Left lung (tissue), 10 donors: ENCODE results near the gene TCHP. TPM values are rescaled to one million over a fixed set of nuclear protein-coding genes. Genes with fewer than 3 reads are reported as not detected.

Experiments used
- ATAC-seq: fragments of 200-7000 bp; cut with Tn5 transposase; one replicate; pipeline ENCODE4 v1.9.1; 2020; ENCODE audit warnings: moderate library complexity
- DNase-seq, 4 donors: peaks; one replicate each; pipeline ENCODE4 v3.0.0-alpha.2; 2013 to 2020
- H3K27ac ChIP-seq, 2 donors: fragments of 200-600 bp; sonication (generic) in 1 of 2; one replicate each; pipeline versions ENCODE4 v1.5.0 to v1.8.0; 2020 to 2021
- H3K27me3 ChIP-seq, 2 donors: fragments of 200-600 bp; sonication (generic) in 1 of 2; one replicate each; pipeline versions ENCODE4 v1.5.0 to v1.8.0; 2020 to 2021
- H3K36me3 ChIP-seq, 2 donors: fragments of 200-600 bp; sonication (generic) in 1 of 2; one replicate each; pipeline versions ENCODE4 v1.5.0 to v1.8.0; 2020 to 2021
- H3K4me1 ChIP-seq, 2 donors: fragments of 200-600 bp; one replicate each; pipeline ENCODE4 v1.8.0; 2021
- H3K4me3 ChIP-seq, 2 donors: fragments of 200-600 bp; sonication (generic) in 1 of 2; one replicate each; pipeline versions ENCODE4 v1.5.0 to v1.8.0; 2020 to 2021; ENCODE audit warnings: mild to moderate bottlenecking in 1 of 2
- H3K9me3 ChIP-seq, 2 donors: fragments of 200-600 bp; sonication (generic) in 1 of 2; one replicate each; pipeline versions ENCODE4 v1.5.0 to v1.8.0; 2020 to 2021
- CTCF ChIP-seq, 2 donors: fragments of 200-600 bp; sonication (generic) in 1 of 2; IDR thresholded peaks; one replicate each; pipeline versions ENCODE4 v1.5.0 to v1.8.0; 2021; ENCODE audit warnings: antibody characterized with exemption in 2 of 2
- intact Hi-C, 2 donors: fragments of 100-400 bp; cut with DNase I; formaldehyde crosslinking; loops; one replicate each; pipeline versions ENCODE4 v1.11.2 to v1.14.2; 2022
- polyA plus RNA-seq, 6 donors: library from polyadenylated mRNA; unstranded; fragments of 120-200 nt; gene quantifications; one replicate each; pipeline ENCODE4 v1.2.1, GENCODE V29; 2013; ENCODE audit not compliant: insufficient read length in 6 of 6
- total RNA-seq, 2 donors: library from RNA; stranded (reverse); fragmentation: NEBNext Ultra II Directional; extraction: Animal tissue kit (Norgen Biotek cat#: 25700); gene quantifications; one replicate each; pipeline ENCODE4 v1.2.1, GENCODE V29; 2021
- donor health status: DM: no; HTN: yes; CAD: no.
- donor health status: DM: no; HTN: no; CAD: no.

The TCHP gene
- total and polyA plus RNA-seq, 8 donors, result 15.4 to 27.3 (median 23.9) TPM

GRCh38 chr12:109940339-109940923, 40.4 kb downstream of the TCHP start:
- intact Hi-C loops, result no loop called here
- H3K4me1 ChIP-seq, result no peaks in the 10 kb centered on the region
- ATAC-seq (no peak), DNase-seq (no peak)
- peaks cover 0 to 82% of the 10 kb centered on the region in 2 donors for H3K36me3 ChIP-seq
- no peak overlapping the region for H3K27ac ChIP-seq
- no peaks in the 10 kb centered on the region for H3K27me3 ChIP-seq
- no peak overlapping the region for H3K4me3 ChIP-seq
- no peak for TF ChIP-seq CTCF (IDR thresholded peaks at IDR 0.05)
- H3K9me3 ChIP-seq, result no peaks in the 10 kb centered on the region

- DNase-seq (no peak), ATAC-seq (no peak)
- no peak for TF ChIP-seq CTCF (IDR thresholded peaks at IDR 0.05)
- no peaks in the 10 kb centered on the region for H3K9me3 ChIP-seq
- H3K4me1 ChIP-seq, result peaks cover 0 to 29% of the 10 kb centered on the region in 2 donors
- H3K27me3 ChIP-seq, result no peaks in the 10 kb centered on the region
- no peak overlapping the region for H3K27ac ChIP-seq
- no peak overlapping the region for H3K4me3 ChIP-seq
- peaks cover 0 to 70% of the 10 kb centered on the region in 2 donors for H3K36me3 ChIP-seq
- intact Hi-C loops, result no loop called here
Measured at GRCh38 chr12:109943811-109944210, 43.7 kb downstream of the TCHP start.

GRCh38 chr12:109944561-109945359, 44.7 kb downstream of the TCHP start:
- Histone ChIP-seq H3K27me3 (no peaks in the 10 kb centered on the region), H3K36me3 (peaks cover 2 to 73% of the 10 kb centered on the region in 2 donors), H3K4me3 (no peak overlapping the region), H3K9me3 (no peaks in the 10 kb centered on the region), H3K27ac (peak overlapping the region in 1 of 2 donors; percentile 14), H3K4me1 (peaks cover 4 to 29% of the 10 kb centered on the region in 2 donors)
- TF ChIP-seq CTCF (IDR thresholded peaks at IDR 0.05), result no peak
- ATAC-seq, result no peak
- intact Hi-C loops, result no loop called here
- DNase-seq, result peak in 1 of 4 donors; percentile 36

DNA sequence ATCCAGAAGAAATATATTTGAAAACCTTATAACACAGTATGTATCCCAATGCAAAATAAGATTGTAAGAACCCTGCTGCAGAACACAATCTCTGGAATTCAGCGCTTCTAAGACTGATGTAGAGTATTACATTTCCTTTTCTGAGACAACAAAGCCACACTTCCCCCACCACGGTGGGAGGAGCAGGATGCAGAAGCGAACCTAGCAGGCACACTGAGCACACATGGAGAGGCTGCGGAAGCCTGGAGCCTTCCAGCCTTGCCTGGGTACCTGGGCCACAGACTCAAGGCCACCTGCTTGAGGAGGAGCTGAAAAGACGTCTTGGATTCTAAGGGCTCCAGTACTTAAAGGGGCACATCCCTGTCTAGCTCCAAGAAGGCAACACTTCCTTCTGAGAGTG, 46.4 kb downstream of the TCHP start:
- ATAC-seq (no peak), DNase-seq (no peak)
- Histone ChIP-seq H3K27ac (peak overlapping the region; percentile 47 to 50), H3K4me3 (no peak overlapping the region), H3K27me3 (no peaks in the 10 kb centered on the region), H3K9me3 (no peaks in the 10 kb centered on the region), H3K36me3 (peaks cover 2 to 82% of the 10 kb centered on the region in 2 donors), H3K4me1 (peaks cover 4 to 29% of the 10 kb centered on the region in 2 donors)
- no peak for TF ChIP-seq CTCF (IDR thresholded peaks at IDR 0.05)
- intact Hi-C loops, result no loop called here

GRCh38 chr12:109946913-109947312, 46.8 kb downstream of the TCHP start:
- Histone ChIP-seq H3K36me3 (peaks cover 2 to 86% of the 10 kb centered on the region in 2 donors), H3K27ac (peak overlapping the region; percentile 47 to 50), H3K9me3 (no peaks in the 10 kb centered on the region), H3K4me3 (no peak overlapping the region), H3K27me3 (no peaks in the 10 kb centered on the region), H3K4me1 (peaks cover 4 to 29% of the 10 kb centered on the region in 2 donors)
- intact Hi-C loops, result no loop called here
- TF ChIP-seq CTCF (IDR thresholded peaks at IDR 0.05), result no peak
- DNase-seq (no peak), ATAC-seq (no peak)
